ENCODE data around the gene MAOB. TPM values are rescaled to one million over a fixed set of nuclear protein-coding genes. Genes with fewer than 3 reads are reported as not detected.
"Not testable (repeated sequence)": the region's sequence is repeated elsewhere in the genome, so short reads cannot be mapped to it uniquely, and the experiment has no call there.

The MAOB gene
- total RNA-seq, 1 donor from 2014 or later = not detected

DNA sequence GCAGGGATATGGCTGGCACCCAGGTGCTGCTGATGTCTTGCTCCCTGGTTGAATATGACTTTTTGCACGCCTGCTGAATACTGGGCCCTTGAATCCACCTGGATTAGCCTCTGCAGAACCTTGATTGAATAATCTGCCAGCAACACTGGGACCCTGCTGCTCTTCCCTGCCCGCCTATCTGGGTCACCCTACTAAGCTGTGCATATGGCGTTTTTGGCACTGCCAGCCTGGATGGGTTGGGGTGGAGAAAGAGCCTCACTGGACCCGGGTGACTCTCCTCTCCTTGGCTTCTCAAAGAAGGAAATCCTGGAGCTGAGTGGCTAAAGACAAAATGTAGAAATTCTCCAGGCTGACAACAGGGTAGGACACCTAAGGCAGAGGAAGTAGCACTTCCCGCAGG, 126.2 kb downstream of the MAOB start:
- DNase-seq (ENCODE audit: low read depth in 2 of 2) = no peak

DNA sequence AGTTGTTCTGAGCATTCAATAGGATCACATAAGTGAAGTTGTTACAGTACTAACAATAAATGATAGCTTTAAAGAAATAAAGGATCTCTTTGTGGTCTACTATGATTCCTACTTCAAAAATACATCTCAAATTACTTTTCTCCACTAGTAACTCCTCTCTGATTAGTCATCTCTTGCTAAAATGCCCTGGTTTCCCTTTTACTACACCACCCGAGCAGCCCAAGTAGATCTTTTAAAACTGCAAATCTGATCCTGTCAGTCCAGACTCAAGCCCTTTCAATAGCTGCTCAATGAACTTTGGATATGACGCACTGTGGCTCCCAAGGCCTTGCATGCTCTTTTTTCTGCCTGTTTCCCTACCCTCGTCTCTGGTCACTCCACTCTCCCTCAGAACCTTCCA, 128.6 kb downstream of the MAOB start:
- no peak for DNase-seq (ENCODE audit: low read depth in 2 of 2)

DNA sequence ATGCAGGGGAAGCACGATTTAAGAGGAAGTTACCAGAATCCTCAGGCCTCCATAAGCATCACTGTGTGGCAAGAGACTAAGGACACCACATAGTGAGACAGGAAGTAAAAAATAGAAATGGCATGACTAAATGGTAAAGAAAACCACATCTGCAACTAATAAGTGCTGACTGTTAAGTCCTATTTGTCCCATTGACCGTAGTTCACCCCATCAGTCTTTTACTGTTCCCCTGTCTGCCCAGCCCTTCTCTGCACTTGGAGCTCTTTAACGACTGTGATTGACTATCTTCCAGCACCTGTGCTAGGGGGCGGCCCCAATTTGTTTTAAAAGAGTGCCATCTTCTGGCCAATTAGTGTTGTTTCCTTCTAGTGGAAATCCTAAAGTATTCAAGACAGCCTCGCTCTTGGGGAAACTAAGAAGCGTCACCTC, 132.0 kb downstream of the MAOB start:
- peak; percentile 29 to 61 for DNase-seq (ENCODE audit: low read depth in 2 of 2)

DNA sequence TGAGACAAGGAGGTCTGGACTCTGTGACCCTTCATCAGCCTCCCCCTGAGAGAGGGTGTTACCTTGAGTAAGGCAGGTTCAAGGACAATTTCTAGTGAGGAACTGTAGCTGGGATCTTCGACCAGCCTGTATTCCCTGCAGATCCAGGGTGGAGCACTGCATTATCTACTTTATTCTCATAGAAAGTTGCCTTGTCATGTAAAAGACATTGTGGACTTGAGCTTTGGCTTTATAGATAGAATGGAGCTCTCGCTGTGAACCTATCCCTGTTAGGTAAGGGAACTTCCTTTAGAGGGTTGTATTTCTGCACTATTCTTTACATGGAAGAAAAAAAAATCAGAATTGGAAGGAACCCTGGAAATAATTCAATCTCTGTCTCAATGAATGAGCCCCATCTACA, 134.8 kb downstream of the MAOB start:
- DNase-seq (ENCODE audit: low read depth in 2 of 2) = no peak

DNA sequence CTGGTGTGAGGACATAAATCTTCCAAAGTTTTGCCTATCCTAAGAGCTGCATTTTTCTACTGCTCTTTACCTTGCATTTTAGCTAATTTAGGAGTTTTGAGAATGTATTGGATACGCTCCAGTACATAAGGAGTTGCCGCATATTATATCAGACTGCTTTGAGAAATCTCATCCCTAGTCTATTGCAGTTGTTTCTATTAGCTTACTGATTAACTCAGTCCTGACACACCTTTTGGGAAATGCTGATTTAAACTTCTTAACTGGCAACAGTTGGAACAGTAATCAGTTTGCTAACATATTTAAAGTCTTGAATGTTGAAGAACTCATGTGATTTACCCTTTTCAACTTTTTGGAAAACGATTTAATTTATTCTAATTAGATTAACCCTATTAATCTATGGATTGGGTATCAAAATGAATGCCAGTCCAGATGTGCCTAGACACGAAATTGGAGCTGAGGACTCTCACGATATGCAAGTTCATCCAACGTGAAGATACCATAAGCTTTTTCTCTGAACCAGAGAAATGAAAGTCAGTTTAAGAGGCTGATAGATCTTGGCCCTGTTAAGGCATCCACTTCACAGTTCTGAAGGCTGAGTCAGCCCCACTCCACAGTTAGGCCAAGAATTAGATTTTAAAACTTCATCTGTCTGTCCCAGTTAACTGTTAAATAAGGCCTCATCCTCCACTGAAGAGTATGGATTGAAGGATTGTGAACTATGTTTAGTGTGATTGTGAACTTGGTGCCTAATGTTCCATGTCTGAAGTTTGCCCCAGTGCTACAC, 136.1 kb downstream of the MAOB start:
- no peak for DNase-seq (ENCODE audit: low read depth in 2 of 2)

DNA sequence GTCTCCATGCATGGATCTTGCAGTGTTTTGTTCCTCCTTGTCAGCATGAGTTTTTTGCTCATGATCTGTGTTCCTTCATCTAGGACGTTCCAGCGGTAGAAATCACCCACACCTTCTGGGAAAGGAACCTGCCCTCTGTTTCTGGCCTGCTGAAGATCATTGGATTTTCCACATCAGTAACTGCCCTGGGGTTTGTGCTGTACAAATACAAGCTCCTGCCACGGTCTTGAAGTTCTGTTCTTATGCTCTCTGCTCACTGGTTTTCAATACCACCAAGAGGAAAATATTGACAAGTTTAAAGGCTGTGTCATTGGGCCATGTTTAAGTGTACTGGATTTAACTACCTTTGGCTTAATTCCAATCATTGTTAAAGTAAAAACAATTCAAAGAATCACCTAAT, 138.0 kb downstream of the MAOB start:
- no peak for DNase-seq (ENCODE audit: low read depth in 2 of 2)

DNA sequence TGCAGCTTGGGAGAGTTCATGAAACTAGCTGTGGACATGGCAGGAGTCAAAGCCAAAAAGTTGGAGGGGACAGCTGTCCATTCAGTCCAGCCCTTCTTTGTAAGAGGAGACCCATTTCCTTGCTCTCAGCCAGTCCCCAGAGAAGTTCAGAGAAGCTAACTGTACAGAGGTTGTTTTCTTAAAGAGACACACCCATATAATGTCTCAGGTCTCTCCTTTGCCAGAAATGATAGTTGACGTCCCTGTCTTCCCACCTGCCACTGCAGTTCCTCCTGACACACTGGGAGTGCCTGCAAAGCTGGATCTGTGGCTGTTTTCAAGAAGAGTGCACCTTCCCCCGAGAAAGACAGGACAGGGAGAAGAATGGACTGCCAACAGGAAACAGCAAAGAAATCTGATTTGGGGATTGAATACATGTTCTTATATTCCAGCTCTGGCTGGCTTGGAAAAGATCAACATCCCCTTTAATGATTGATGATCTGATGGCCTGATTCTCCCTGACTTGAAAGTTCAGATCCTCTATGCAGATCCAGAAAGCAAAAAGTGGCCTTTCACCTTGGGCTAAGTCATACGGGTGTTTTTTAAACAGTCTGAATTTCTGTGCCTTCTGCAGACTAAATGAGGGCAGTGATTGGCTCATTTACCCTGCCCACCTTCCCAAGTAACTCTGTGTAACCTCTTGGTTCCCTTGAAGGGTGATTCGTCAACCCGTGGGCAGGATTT, 139.0 kb downstream of the MAOB start:
- DNase-seq (ENCODE audit: low read depth in 2 of 2) = no peak

DNA sequence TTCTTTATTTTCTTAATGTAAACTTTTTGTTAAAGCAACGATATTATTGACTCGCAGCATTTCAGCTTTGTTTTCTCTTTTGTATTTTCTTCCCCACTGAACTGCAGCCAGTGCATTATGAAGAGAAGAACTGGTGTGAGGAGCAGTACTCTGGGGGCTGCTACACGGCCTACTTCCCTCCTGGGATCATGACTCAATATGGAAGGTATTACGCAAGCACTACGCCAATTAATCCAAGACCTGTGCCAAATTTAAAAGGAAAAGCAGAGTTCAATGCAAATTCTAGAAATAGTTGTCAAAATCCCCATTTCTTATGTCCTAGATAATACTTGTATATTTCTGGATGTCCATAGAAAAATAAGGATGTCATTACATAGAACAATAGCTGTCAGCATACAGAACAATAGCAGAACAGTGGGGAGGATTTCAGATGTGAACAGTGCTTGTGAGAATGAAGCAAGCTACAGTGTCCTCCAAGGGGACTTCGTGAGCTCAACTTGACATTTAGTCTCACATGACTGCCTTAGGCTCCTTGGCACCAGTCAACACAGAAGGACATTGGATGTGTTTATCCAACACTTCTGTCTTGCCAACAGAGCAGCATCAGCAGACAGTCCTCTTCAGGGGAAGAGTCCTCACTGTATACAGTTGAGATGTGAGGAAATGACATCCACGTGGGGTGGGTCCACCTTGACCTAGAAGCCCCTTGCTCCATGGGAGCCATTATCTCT, 140.2 kb downstream of the MAOB start:
- peak; percentile 8 to 49 for DNase-seq (ENCODE audit: low read depth in 2 of 2)

DNA sequence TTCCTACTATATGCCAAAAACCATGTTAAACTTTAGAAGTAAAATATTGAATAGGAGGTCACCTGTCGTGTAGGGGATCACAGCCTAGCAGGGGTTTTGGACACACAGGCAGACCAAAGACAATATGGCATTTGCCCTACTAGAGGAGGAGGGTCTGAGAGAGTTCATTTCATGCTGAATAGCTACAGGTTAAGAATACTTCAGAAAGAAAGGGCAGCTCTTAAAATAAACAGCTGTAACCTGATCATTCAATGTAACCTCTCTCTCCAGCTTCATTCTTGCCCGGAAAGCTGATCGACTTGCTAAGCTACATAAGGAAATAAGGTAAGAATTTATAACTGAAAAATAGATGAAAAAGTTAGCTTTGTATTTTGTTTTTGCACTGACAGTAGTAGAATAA, 146.3 kb downstream of the MAOB start:
- no peak for DNase-seq (ENCODE audit: low read depth in 2 of 2)

DNA sequence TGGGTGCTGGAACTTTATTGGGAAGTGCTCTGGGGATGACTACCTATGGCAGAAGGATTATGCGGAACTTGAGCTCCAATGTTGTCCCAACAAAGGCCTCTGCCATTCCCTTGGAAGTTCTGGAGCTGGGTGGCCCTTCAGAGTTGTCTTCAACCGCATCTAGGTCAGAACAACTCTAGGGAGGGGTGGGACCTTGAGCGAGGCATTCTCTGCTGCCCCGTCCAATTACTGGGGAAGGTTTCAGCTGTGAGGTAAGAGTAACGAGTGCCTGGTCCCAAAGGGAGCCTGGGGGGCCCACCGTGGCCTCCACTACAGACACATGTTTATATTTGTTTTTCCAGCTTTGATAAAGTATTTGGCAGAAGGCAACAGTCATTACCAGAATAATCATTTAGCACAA, 146.7 kb downstream of the MAOB start:
- DNase-seq (ENCODE audit: low read depth in 2 of 2) = no peak

DNA sequence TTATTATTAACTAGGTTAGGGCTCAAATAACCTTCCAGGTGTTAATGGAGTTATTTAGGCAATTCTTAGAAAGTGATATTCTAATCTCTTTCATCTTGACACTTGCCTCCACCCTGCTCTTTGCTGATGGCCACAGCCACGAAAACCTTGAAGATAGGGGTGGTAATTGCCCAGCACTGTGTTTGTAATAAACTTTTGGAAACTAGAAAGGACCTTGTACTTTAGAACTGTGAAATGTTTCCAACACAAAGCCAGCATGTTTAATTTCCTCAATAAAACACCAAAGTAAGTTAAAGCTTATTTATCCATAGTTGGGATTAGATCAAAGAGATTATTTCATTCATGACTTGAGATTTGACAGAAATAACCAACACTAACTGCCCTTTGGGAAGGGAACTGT, 147.8 kb downstream of the MAOB start:
- DNase-seq (ENCODE audit: low read depth in 2 of 2) = no peak

DNA sequence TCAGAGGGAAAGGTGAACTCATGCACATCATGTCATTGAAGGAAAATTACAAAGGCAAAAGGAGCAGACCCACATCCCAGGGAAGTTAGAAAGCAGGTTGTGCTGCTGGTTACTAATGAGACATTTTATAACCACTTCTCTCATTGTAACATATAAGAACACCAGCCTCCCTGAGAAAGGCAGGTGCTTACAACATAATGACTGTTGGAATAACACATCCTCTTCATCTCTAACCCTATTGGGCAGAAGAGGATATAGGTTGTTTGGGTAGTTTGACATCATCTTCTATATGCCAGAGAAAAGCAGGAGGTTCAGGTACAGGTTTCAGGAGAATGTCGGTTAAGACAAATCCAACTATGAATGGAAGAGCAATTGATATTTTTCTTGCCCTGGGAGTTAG, 148.6 kb downstream of the MAOB start:
- no peak for DNase-seq (ENCODE audit: low read depth in 2 of 2)

DNA sequence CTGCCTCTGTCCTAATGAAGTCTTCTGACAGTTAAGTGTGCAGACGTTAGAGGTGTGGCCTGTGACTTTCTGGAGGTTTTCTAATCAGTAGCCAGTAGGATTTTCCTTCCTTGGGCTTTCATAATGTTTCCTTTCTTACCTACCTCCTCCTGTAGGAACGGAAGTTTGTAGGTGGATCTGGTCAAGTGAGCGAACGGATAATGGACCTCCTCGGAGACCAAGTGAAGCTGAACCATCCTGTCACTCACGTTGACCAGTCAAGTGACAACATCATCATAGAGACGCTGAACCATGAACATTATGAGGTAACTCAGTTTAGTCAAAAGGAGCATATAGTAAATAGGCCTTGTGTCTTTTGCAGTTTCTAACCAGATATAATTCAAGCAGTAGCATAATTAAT, 151.2 kb downstream of the MAOB start:
- DNase-seq (ENCODE audit: low read depth in 2 of 2) = no peak

DNA sequence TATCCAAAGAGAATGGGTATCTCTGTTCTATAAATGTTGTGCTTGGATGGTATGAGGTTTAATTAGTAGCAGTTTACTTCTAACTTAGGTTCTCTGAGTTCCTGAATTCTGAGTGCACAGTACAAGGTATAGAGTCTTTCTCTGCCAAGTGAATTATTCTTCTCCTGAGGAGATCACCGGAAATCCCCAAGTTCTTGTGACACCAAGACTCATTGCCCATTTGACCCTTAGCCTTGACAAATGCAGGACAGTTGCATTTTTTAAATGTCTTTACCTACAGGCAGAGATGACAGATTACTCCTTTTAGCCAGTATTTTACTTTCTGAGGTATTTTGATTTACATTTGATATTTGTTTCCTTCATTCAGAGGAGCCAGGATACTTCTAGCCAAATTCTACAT, 153.3 kb downstream of the MAOB start:
- no peak for DNase-seq (ENCODE audit: low read depth in 2 of 2)

DNA sequence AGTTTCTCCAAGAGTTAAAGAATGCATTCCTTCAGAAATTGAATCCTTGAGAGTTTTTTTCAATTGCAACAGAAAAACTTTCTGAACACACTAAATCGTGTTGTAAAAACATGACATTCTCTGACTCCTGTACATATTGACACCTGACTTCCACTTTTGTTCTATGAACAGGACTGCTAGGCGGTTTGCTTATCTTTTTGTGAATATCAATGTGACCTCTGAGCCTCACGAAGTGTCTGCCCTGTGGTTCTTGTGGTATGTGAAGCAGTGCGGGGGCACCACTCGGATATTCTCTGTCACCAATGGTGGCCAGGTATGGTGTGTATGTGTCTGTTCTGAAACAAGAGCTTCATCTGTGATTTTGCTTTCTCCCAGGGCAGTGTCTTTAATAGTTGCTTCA, 154.2 kb downstream of the MAOB start:
- no peak for DNase-seq (ENCODE audit: low read depth in 2 of 2)

DNA sequence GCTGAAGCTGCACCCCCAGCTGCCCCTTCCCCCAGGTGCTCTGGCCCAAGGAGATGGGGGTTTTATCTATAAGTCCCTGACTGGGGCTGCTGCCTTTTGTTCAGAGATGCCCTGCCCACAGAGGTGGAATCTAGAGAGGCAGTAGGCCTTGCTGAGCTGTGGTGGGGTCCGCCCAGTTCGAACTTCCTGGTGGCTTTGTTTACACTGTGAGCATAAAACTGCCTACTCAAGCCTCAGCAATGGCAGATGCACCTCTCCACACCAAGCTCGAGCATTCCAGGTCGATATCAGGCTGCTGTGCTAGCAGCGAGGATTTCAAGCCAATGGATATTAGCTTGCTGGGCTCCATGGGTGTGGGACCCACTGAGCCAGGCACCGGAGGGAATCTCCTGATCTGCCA, 155.0 kb downstream of the MAOB start:
- DNase-seq (ENCODE audit: low read depth in 2 of 2) = not testable (repeated sequence)

DNA sequence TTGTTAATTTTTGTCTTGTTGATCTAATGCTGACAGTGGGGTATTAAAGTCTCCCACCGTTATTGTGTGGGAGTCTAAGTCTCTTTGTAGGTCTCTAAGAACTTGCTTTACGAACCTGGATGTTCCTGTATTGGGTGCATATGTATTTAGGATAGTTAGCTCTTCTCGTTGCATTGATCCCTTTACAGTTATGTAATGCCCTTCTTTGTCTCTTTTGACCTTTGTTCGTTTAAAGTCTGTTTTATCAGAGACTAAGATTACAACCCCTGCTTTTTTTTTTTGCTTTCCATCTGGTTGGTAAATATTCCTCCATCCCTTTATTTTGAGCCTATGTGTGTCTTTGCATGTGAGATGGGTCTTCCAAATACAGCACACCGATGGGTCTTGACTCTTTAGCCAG, 157.0 kb downstream of the MAOB start:
- not testable (repeated sequence) for DNase-seq (ENCODE audit: low read depth in 2 of 2)

DNA sequence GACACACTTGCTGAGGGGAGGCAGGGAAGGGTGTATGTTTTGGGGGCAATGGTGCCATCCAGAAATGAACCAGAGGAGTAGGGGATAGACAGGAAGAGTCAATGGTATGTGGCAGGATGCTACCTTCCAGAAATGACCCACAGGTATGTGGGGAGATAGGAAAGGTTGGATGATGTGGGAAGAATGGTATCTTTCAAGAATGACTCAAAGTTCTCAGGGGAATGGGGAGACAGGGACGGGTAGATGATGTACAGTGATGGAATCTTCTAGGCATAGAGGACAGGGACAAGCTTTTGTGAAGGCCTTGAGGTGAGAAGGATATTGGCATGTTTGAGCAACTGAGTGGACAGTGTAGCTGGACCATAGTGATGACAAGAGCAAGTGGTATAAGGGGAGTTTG, 161.3 kb downstream of the MAOB start:
- DNase-seq (ENCODE audit: low read depth in 2 of 2) = no peak

DNA sequence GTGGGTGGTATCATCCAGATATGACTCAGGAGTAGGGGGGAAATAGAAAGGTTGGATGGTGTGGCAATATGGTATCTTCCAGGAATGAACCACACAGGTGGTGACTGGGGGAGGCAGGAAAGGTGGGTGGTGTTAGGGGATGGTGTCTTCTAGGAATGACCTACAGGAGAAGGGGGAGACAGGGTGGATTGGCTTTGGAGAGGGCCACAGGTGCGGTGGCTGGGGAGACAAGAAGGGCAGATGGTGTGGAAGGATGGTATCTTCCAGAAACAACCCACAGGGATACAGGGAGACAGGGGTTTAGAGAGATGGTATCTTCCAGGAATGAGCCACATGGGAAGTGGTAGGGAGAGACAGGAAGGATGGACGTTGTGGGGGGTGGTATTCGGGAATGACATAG, 162.2 kb downstream of the MAOB start:
- DNase-seq (ENCODE audit: low read depth in 2 of 2) = no peak

DNA sequence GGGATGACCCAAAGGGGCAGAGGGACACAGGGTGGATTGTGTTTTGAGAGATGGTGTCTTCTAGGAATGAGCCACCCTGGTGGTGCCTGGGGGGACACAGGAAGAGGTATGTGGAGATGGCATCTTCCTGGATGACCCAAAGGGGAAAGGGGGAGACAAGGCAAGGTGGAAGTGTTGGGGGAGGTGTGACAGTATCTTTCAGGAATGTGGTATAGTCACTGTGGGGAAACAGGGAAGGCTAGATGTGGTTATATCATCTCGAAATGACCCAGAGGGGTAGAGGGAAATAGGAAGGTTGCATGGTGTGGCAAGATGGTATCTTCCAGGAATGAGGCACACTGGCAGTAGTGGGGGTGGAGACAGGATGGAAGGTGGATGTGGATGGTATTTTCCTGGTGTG, 163.3 kb downstream of the MAOB start:
- DNase-seq (ENCODE audit: low read depth in 2 of 2) = no peak

DNA sequence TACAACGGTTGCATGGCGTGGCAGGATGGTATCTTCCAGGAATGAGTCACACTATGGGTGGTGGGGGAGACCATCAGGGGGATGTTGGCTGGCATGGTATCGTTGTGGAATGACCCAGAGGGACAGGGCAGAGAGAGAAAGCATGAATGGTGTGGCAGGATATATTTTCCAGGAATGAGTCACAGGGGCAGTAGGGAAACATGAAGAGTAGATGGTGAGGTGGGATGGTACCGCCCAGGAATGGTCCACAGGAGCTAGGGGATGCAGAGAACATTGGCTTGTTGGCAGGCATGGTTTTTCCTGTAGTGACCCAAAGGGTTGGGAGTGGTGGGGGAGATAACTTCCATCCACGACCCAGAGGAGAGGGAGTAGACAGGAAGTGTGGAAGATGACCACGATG, 163.7 kb downstream of the MAOB start:
- no peak for DNase-seq (ENCODE audit: low read depth in 2 of 2)

DNA sequence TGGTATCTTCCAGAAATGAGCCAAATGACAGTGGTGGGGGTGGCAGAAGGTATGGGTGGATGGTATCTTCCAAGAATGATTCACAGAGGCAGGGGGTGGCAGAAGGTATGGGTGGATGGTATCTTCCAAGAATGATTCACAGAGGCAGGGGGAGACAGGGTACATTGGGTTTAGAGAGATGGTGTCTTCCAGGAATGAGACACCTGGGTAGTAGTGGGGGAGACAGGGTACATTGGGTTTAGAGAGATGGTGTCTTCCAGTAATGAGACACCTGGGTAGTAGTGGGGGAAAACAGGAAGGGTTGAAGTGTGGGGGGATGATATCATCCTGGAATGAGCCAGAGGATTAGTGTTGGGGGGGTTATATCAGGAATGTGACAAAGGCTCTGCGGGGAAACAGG, 164.2 kb downstream of the MAOB start:
- DNase-seq (ENCODE audit: low read depth in 2 of 2) = no peak

DNA sequence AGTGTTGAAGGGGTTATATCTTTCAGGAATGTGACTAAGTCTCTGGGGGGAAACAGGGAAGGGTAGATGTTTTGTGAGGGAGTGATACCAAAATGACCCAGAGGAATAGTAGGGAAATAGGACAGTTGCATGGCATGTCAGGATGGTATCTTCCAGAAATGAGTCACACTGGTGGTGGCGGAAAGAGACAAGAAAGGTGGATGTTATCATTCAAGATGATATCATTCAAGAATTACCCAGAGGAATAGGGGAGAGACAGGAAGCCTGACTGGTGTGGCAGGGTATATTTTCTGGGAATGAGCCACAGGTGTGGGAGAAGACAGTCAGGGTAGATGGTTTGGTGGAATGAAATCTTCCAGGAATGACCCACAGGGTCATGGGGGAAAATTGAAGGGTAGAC, 165.1 kb downstream of the MAOB start:
- DNase-seq (ENCODE audit: low read depth in 2 of 2) = no peak

Data from dermis microvascular lymphatic vessel endothelial cell (primary cell).